NCI-H1436 (cell line): ENCODE results near the gene HP1BP3.
"Not testable (repeated sequence)": the region's sequence is repeated elsewhere in the genome, so short reads cannot be mapped to it uniquely, and the experiment has no call there.

Experiments
- DNase-seq: peaks from one replicate; lab custom pipeline; 2025; lab: John Stamatoyannopoulos, UW

HP1BP3 gene, protein sequence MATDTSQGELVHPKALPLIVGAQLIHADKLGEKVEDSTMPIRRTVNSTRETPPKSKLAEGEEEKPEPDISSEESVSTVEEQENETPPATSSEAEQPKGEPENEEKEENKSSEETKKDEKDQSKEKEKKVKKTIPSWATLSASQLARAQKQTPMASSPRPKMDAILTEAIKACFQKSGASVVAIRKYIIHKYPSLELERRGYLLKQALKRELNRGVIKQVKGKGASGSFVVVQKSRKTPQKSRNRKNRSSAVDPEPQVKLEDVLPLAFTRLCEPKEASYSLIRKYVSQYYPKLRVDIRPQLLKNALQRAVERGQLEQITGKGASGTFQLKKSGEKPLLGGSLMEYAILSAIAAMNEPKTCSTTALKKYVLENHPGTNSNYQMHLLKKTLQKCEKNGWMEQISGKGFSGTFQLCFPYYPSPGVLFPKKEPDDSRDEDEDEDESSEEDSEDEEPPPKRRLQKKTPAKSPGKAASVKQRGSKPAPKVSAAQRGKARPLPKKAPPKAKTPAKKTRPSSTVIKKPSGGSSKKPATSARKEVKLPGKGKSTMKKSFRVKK

DNA sequence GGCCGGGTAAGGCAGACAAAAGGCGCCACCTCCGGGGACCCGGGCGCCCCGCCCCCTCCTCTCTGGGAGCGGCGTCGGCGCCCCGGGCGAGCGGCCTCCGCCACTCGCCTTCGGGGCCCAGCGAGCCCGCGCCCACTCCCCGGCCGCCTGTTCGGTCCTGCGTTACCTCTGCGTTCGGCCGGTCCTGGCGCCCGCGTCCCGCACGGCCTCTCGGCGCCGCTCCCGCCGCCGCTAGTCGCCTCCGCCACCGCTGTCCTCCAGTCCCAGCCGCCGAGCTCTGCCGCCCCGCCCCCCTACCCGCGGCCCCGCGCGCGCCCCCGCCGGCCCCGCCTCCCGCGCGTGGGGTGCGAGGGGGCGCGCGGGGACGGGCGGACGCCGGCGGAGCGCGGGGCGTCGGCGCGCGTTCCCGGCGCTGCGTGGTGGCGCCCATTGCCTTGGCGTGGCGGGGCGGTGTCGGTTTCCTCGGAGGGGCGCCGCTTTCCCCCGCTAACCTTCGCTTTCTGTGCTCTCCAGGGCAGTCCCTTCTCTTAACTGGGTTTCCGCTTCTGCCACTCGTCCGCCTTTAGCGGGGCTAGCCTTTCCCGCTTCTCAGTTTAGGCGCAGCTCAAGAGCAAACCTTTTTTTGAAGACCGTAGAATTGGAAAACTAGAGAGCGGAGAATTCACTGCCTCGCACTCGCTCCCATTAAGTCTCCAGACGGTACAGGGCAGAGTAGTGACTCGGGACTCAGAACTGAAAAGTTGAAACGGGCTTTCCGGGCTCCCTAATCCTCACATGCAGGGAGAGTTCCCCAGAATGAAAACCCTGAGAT, at the start of gene HP1BP3:
Gene HP1BP3 (minus strand): TSS at position 279 of the 811 bp plus-strand sequence. CDS start 6,867 bp downstream, outside the sequence.
- peak; percentile 54 for DNase-seq

DNA sequence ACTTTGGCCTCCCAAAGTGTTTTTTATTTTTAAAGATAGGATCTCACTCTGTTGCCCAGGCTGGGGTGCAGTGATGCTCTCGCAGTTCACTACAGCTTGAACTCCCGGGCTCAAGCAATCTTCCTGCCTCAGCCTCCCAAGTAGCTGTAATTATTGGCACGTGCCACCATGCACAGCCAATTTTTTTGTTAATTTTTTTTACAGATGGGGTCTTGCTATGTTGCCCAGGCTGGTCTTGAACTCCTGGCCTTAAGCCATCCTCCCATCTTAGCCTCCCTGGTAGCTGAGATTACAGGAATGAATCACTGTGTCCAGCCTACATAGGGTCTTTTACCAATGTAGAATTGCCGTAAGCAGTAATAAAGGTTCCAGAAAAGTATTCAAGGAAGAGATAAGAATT, 49.1 kb upstream of the HP1BP3 start:
- no peak for DNase-seq

DNA sequence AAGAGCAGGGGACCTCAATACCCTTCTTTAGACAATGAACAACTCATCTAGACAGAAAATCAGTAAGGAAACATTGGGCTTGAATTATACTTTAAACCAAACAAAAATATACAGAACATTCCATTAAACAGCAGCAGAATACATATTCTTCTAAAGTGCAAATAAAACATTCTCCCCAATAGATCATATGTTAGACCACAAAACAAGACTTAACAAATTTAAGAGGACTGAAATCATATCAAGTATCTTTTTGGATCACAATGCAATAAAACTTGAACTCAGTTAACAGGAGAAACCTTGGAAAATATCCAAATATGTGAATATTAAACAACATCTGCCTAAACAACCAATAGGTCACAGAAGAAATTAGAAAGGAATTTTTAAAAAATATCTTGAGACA, 47.7 kb upstream of the HP1BP3 start:
- no peak for DNase-seq

DNA sequence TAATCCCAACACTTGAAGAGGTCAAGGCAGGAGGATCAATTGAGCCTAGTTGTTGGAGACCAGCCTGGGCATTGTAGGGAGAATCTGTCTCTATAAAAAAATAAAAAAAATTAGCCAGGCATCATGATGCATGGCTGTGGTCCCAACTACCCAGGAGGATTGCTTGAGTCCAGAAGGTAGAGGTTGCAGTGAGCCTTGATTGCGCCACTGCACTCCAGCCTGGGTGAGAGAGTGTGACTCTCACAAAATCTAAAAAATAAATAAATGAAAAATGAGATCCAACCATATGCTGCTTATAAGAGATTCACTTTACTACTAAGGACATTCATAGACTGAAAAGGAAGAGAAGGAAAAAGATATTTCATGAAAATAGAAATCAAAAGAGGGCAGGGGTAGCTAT, 47.1 kb upstream of the HP1BP3 start:
- DNase-seq = no peak

DNA sequence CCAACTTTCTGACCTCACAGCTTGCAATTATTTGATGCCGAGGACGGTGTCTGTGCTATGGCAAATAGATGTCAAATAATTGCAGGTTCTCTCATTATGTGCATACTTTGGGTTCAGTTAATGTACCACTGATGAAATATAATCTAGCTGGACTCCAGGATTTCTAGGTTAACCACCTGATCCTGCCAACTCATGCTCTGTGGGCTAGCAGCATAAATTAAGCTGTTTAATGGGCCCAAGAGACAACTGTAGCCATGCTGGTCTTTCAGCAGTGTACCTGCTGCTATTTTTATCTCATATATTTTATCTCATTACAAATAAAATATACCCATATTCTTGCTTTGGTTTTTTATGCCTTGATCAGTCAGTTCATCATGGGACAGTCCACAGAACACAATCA, 43.3 kb upstream of the HP1BP3 start:
- no peak for DNase-seq

DNA sequence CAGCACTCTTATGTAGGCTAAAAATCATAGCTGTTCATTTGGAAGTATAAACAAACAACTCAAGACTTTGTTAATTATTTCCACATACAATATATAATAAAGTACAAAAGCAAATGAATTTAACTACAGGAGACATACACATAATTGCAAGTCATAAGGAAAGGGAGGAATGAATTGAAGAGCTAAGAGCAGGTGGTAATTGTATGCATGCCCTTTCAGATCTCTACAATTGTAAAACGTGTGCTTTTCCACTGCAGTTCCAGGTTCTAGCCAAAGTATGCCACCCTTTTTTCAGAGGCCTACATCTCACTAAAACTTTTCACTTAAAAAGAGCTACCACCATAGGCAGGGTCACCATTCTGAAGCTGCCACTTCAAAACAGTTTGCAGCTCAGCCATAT, 42.8 kb upstream of the HP1BP3 start:
- DNase-seq = no peak

DNA sequence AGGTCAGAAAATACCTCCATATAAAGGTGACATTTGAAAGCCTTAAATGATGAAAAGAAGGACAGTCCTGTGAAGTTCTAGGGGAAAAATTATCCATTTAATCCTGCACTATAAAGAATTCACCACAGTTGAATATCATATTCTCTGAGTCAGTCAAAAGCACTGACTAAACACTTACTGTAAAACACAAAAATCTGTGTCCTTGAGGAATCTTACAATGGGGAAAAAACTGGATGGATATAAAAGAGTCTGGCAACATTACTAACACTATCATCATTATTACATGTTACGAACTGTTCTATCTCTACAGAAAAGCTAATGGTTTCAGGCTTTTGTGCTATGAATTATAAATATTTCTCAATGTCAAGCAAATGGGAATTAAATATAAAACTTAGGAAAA, 42.4 kb upstream of the HP1BP3 start:
- DNase-seq = no peak

DNA sequence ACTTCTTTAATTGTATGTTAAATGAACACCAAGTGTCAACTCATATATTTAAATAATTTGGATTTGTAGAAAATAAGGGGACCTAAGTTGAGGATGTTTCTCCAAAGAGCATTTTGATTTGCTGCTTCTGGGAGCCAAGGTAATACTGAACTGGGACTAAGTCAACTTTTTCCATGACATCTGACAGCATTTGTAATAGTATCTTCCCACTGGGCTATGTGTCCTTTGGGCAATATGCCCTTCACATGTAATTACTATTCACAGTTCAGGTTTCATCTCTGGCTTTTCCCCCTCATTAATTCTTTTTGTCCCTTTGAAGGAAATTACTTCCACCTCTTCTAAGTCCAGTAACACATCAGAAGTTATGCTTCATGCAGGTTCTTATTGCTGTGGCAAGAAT, 36.7 kb upstream of the HP1BP3 start:
- no peak for DNase-seq

DNA sequence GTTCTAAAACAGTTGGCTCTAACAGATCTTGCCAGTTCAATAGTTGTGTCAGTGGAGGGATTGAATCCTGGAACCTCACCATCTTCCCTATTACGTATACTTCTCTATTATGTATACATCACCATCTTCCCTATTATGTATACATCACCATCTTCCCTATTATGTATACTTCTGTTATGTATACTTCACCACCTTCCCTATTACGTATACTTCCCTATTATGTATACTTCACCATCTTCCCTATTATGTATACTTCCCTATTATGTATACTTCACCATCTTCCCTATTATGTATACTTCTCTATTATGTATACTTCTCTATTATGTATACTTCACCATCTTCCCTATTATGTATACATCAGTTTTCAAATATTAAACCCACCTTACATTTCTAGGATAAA, 34.4 kb upstream of the HP1BP3 start:
- DNase-seq = no peak

DNA sequence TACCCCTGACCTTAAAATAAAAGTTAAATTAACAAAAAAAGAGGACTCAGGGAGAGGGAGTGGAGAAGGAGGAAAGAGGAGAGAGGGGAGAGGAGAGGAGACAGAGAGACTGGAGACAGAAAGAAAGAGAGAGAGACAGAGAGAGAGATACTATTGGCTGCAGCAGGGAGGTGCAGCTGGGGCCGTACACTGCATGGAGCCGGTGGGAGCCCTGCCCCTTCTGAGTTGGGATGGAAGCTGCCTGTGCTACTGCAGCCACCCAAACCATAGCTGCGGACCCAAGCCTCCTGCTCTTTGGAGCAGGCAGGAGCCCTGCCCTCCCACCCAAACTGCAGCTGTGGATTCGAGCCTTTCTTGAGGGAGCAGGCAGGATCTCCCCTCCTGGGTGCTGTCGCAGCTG, 32.7 kb upstream of the HP1BP3 start:
- DNase-seq = no peak

DNA sequence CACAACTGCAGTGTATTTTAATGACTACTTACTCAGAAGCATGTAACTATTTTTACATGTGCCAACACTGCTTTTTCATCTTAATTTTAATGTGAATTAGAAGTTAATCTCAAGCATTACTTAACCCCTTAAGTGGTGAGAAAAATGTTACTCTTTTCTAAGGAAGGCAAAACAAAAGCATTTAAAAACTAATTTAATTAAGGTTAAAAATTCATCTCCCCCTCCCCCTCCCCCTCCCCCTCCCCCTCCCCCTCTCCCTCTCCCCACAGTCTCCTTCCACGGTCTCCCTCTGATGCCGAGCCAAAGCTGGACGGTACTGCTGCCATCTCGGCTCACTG, 27.4 kb upstream of the HP1BP3 start:
- no peak for DNase-seq

DNA sequence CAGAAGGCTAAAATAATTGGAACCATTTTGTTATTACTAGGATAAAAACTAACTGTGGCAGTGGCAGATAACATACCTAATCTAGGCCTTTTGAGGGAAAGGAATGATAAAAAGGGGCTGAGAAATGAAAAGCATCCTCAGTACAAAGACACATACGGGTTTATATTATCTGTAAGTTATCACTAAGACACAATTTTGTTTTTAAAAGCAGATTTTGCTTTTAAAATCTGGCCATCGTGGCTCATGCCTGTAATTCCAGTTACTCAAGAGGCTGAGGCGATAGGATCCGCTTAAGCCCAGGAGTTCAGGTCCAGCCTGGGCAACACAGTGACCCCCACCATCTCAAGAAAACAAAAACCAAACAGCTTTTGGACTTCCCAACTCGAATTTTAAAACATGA, 24.8 kb upstream of the HP1BP3 start:
- no peak for DNase-seq

DNA sequence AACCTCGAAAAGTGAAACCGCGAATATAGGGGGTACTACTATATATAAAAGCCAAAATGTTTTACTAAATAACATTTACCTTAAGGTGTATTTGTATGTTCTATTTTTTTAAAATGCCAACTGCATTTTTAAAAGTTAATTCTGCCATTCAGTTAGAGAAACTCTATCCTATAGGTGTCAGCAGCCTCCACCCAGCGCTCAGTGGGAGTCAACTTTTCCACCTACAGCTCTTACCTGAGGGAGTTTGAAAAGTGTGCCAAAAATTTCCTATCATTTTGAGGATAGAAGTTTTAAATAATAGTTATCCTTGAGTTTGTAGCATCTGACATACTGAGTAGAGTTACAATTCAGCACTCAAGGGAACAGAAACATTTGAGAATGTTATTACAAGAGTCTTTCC, 6.1 kb upstream of the HP1BP3 start:
- DNase-seq = no peak

DNA sequence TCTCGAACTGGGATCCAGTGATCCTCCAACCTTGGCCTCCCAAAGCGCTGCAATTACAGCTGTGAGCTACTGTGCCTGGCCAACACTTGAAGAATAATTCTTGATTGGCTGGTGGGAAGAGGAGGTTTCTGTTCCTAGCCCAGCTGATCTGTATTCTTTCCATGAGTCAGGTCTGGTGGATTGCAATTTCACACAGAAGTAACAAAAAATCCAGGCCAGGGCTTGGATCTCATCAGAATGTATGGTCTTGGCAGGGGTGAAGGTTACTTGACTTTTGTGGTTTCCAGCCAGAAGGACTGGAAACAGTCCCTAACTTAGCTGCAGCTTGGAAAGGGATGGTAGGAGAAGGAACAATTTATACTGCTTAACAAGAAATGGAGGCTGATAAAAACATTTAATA, 5.1 kb upstream of the HP1BP3 start:
- DNase-seq = no peak

DNA sequence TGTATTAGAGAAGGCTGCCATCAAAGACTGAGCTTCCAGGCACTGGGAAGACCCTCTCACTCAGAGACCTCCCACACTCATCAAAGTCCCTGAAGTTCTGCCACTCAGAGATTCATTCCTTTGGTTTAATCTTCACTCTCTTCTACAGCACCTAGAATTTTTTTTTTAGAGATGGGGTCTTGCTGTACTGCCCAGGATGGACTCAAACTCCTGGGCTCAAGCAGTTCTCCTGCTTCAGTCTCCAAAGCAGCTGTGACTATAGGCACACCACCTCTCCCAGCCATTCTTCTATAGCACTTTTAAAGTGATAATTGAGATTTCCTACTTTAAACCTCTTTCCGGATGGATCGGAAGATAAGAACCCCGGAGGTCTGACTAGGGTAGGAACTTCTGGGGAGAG, 3.7 kb upstream of the HP1BP3 start:
- no peak for DNase-seq

DNA sequence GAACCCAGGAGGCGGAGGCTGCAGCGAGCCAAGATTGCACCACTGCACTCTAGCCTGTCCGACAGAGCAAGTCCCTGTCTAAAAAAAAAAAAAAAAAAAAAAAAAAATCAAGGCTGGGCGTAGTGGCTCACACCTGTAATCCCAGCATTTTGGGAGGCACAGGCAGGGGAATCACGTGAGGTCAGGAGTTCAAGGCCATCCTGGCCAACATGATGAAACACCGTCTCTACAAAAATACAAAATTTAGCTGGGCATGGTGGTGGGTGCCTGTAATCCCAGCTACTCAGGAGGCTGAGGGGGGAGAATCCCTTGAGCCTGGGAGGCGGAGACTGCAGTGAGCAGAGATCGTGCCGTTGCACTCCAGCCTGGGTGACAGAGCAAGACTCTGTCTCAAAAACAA, 2.5 kb upstream of the HP1BP3 start:
- DNase-seq = not testable (repeated sequence)

DNA sequence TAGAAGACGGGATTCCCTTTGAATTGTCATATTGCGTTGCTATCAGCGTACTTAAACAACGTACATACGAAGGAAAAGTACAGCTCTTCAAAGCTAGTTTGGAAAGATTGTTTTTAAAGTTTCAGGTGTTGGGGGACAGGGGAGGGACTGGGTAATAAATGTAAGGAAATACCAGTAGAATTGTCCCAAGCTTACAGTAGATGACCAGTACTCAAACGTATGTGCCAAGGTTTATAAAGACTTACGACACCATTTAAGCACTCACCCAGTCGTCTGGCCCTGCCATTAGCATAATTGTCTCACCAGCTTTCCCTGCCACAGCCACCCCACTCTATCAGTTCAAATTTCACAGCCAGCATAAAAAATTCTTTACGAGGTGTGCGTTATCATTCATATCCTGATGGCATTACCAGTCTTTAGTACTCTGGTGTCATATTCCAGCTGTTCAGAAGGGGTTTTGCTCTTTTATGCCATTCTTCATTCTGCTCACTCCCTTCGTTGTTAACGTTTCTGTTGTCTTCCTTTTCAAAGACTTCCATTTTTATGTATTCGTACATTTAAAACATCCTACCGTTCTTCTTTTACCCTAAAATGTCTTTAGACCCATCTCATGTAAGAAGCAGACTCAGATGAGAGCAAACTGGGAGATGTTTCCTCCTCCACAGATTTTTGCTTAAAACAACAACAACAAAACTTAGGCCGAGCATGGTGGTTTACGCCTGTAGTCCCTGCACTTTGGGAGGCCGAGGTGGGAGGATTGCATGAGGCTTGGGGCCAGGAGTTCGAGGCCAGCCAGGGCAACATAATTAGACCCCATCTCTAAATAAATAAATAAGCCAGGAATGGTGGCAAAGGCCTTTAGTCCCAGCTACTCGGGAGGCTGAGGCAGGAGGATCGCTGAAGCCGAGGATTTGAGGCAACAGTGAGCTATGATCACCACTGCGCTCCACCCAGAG, 1.0 kb upstream of the HP1BP3 start:
- DNase-seq = peak; percentile 16

DNA sequence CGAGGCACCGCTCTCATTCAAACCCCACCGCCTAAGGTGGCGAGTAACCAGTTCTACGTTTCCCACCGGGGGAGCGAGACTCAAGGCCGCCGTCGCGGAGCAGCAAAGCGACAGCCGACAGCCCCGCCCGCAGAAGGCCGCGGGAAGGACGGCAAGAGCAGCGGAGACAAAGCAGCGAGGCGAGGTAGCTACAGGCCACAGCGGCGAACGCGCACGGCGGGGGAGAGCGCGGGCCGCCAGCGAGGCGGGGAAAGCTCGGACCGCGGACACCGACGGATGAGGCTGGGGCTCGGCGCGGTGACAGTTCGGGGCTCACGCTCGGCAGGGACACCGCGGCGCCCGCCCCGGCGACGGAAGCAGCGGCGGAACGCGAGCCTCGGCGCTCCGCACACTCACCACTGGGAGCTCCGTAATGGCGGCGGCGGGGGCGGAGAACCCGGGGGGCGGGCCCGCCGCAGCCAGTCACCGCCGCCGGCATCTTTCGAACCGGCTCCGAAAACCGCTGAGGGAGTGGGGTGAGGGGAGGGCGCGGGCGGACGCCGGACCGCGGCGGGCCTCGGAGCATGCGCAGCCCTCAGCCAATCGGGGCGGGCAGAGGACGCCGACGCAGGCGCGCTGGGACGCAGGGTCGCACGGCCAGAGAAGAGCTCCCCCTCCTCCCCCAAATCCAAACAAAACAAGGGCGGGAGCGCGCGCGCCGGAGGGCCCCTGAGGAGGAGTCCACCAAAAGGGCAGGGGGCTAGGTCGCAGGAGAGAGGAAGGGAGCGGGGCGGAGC, 666 bp downstream of the HP1BP3 start:
- peak; percentile 95 for DNase-seq

DNA sequence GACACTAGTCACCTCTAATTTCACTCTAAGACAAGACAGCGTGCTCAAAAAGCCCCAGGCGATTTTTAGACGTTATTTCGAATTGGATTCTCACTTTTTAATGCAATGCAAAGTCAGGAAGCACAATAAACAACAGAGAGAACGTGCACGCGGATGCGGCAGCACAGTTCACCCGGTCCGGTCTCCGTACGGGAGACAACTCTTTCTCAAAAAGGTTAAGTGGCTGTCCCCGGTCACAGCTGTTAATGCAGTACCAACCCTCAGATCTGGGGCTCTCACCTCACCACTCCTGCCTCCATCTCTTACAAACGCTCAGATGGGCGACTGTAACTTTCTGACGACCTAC, 1.2 kb downstream of the HP1BP3 start:
- no peak for DNase-seq

DNA sequence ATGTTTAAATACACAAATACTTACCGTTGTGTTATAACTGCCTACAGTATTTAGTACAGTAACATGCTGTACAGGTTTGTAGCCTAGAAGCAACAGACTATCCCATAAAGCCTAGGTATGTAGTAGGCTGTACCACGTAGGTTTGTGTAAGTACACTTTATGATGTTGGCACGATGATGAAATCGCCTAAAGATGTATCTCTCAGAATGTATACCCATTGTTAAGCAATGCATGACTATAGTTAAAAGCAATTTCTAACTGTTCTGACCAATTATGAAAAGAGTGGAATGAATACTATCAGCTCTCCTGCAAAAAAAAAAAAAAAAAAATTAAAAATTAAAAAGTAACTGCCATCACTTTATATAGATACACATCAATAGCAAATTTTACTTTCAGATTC, 11.4 kb downstream of the HP1BP3 start:
- DNase-seq = no peak

DNA sequence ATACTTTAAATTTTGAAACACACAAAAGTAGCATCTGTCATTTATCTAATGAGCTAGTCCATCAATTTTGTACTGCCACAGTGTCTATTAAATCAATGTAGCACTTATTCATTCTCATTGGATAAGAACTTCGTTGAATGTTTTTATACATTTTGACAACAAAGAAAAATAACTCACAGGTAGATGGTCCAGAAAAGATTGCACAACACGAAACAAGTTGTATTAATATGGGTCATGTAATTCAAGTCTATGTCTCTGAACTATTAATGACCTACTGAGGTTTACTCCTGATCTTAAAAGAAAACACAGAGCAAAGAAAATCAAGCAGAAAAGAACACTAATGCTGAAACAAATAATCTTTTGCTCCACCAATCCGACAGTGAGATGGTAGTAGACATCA, 15.3 kb downstream of the HP1BP3 start:
- DNase-seq = no peak
